ENCODE data around the gene SLC6A1. TPM values are rescaled to one million over a fixed set of nuclear protein-coding genes. Genes with fewer than 3 reads are reported as not detected.

SLC6A1 gene
- total RNA-seq (2014; rRNA removed; shearing (Covaris generic)): not detected in 2 replicates
- not detected in 2 replicates for polyA plus RNA-seq (2014; cell fraction: nucleus; rRNA removed)

DNA sequence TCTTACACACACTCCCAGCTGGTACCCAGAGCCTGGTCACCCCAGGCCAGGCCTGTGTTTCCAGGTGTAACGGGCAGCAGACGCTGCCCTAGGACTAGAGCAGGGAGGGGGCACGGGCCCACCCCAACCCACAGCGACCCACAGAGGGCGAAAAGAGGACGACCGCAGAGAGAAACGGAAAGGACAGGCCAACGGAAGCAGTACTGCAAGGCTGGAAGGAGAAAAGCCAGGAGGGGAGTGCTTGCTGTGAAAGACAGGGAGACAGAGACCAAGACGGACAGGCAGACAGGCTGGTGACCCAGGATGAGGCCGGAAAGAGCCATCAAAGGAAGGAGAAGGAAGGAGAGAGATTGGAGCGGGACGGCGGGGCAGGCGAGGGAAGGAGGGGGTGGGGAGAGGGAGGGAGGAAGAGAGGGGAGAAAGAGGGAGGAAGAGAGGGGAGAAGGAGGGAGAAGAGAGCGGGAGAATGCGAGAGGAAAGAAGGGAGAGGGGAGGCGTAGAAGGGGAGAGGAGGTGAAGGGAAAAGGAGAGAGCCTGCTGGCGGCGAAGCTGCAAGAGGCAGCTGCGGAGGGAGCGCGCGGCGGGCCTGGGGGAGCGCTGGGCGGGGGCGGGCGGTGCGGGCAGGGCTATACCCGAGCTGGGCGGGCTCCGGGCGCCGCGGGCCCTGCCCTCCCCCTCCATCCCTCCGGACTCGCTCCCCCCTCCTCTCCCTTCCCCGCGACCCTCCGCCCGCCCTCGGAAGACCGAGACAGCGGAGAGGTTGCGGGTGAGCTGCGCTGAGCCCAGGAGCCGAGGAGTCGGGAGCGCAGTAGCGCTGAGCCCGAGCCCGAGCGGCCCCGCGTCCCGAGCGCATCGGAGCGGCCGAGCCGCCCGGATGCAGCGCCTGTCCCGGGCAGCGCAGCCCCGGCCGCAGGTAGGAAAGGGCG is at the start of gene SLC6A1:
Gene SLC6A1, plus strand, starts transcription at position 732 of the 926 bp plus-strand sequence. CDS start 24,464 bp downstream, outside the sequence.
- no peak for DNase-seq (ENCODE audit: extremely low read depth, low read depth)

GRCh38 chr3:10944866-10945265 is 47.7 kb upstream of the SLC6A1 start:
- no peak for DNase-seq (ENCODE audit: extremely low read depth, low read depth)

DNA sequence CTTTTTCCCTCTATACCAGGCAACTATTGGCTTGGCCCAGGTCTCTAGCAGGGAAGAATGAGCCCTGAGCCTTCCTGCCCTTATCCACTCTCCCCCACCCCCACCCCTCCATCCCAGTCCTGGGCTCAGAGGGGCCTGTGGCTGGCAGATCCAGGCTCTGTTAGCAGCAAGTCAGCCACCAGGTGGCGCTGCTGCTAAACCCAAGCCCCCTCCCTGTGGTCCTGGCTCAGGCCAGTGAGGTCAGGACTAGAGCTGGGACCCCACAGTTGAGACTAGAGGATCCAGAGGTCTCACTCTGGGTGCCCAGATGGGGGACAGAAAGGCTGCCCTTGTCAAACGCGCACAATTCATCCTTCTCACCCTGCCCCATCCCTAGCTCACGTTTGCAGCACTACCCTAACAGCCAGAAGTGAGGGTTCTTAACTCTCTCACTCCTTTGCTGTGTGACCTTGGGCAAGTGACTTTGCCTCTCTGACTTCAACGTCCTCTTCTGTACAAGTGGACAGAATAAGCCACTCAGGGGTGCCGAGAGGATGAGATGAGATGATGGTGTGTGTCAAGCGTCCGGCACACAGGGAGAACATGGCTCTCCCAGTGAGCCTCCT is 46.8 kb upstream of the SLC6A1 start:
- peak; percentile 38 for DNase-seq (ENCODE audit: extremely low read depth, low read depth)

GRCh38 chr3:10946526-10946925 is 46.0 kb upstream of the SLC6A1 start:
- DNase-seq (ENCODE audit: extremely low read depth, low read depth): no peak

DNA sequence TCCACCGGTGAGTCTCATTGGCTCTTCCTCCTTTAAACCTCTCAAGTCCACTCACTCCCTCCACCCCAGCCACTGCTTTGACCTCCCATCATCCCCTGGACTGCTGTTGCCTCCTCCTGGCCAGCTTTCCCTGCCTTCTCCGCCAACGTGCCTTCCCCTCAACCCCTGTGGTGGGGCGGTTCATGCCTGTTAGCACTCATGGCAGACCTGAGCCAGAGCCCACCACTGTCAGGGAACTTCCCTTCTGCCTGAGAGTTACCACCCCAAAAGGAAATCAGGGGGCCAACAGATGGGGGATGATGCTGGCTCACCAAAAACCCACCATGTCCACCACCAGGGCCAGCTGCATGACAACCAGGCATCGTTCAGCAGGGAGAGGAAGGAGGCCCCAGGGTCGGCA is 44.2 kb upstream of the SLC6A1 start:
- no peak for DNase-seq (ENCODE audit: extremely low read depth, low read depth)

DNA sequence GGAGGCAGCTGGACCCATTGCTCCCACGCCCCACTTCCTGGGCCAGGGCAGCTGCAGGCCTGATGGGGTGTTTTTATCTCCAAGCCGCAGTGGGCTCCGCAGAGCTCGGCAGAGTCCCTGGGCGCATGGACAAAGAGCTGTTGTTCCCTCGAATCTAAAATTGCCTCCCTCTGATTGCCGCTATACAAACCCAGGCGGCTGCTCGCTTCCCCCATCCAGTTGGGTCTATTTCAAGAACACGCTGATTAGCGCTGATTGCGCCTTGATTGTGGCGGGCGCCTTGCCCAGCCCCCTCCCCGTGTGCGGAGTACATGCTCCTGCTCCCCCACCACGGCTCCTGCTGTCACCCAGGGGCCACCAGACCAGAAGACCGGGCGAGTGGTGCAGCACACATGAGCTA is 43.4 kb upstream of the SLC6A1 start:
- DNase-seq (ENCODE audit: extremely low read depth, low read depth): no peak

DNA sequence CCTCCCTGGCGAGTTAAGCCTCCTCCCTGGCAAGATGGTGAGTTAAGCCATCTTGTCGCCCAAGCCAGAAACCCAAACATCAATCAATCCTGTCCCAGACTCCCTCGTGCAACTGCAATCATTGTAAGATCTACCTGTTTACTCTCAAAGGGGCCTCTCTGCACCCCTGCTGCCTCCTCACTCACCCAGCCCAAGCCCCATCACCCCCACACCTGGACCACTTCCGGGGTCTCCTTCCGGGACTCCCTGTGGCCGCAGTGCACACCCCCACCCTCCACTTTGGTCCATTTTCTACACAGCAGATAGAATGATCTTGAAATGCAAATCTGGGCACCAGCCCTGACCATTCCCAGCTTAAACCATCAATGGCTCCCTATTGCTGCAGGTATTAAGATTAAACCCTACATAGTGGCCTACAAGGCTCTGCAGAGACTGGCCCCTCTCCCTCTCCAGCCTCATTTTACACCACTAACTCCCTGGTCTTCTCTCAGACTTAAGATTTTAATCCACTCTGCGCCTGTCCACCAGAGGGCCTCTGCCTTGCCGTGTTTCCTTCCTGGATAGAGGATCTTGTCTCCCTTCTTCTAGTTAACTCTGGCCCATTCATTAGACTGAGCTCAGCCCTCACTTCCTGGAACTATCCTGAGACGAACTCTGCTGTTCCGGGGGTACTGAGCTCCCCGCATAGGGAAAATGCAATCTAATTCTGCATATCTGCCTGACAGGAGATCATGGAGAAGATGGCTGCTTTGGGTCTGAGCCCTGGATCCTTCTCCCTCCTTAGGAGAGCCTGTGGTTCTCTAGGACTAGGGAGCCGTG is 41.9 kb upstream of the SLC6A1 start:
- DNase-seq (ENCODE audit: extremely low read depth, low read depth): peak; percentile 8

DNA sequence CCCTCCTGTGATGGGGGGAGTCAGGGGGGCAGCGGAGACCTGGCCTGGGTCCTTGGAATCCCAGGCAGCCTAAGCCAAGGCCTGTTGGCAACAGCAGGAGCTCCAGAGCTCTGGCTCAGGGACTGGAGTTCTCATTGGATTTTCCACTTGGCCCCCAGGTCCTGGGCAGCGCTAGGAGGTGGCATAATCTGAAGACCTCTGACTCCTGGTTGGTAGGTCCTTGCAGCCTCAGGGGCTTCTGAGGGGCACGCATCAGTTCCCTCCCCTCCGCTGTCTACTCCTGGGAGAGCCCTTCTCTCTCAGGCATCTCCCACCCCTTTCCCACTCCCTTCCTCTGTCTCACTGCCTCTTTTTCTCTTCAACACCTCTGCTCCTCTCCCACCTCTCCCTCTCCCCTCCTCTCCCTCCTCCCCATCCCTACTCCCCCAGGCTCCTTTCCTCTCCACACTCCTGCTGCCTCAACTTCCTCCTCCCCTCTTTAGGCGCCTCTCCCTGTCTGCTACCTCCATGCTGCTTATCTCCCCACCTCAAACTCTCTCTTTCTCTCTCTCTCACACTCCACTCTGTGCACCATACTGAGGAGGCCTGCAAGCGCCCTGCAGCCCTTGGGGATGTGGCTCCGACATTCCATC is 41.1 kb upstream of the SLC6A1 start:
- DNase-seq (ENCODE audit: extremely low read depth, low read depth): no peak

GRCh38 chr3:10952525-10952924 is 40.0 kb upstream of the SLC6A1 start:
- DNase-seq (ENCODE audit: extremely low read depth, low read depth): no peak

DNA sequence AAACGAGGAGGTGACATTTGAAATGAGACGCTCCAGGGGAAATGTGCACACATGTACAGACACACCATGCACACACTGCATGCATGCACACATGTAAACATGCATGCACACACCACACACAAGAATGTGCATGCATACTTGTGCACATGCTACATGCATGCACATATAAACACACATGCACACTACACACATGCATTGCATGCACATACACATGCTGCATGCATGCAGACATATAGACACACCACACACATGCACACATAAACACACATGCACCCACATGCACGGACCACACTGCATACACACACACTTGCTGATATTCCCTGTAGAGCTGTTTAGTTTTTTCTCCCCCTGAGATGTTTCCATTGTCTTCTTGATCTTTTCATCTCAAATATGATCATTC is 37.8 kb upstream of the SLC6A1 start:
- no peak for DNase-seq (ENCODE audit: extremely low read depth, low read depth)

DNA sequence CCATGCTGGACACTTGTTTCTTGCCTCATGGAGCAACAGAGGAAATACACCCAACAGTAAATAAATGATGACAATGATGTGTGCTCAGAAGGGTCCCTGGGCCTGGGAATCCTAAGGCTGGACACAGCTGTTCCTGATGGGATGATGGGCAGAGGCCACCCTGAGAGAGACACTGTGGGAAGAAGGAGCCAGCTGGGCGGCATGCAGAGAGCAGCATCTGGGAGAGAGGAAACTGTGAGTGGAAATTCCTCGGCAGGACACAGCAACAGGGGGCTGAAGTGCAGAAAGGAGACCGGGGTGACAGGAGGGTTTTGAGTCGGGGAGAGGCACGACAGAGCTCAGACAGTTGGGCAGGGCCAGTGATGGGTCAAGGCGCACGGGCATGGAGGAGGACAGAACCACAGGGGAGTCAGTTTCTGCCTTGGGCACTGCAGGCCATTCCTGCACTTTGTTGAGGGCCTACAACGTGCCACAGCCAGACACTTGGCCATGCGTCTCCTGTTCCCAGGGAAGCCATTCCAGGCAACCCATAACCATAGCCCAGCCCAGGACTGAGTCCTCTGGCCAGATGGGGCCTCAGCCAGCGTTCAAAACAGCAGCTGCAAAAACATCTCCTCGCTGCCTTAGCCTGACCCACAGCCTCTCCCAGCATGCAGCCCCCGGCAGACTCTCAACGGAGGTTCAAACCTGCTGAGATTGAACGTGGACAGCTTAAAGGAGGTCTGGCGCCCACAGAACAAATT is 36.7 kb upstream of the SLC6A1 start:
- DNase-seq (ENCODE audit: extremely low read depth, low read depth): no peak

DNA sequence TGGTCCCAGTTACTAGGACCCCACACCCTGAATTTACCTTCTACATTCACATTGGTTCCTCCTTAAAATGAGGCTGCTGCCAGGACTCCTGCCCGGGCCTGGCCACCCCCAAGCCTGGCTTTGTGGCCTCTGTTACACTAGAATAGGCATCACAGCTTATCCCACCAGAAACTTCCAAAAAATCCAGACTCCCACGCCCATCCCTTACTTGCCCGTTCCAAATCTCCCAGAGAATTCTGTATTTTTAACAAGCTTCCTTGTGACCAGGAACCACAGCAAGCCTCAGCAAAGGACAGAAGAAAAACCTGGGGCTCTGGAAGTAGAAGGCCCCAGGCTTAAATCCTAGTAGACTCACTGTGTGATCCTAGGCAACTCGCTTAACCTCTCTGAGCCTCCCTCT is 36.0 kb upstream of the SLC6A1 start:
- DNase-seq (ENCODE audit: extremely low read depth, low read depth): no peak

DNA sequence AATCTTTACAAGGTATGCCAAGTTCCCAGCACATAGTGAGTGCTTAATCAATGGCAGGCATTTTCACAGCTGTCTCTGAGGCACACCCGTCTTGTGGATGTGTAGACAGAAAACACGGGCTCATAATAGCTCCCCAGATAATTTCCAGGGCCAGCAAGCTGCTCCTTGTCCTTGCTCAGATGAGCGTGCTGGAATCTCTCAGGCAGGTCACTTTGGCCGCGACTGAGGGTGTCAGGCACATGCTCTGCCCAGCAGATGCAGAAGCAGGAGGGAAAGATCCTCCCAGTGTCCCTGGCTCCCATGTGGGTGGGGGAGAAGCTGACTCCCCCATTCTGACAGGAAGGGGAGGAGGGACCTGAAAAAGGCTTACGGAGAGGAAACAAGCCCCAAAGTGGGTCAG is 35.6 kb upstream of the SLC6A1 start:
- no peak for DNase-seq (ENCODE audit: extremely low read depth, low read depth)

DNA sequence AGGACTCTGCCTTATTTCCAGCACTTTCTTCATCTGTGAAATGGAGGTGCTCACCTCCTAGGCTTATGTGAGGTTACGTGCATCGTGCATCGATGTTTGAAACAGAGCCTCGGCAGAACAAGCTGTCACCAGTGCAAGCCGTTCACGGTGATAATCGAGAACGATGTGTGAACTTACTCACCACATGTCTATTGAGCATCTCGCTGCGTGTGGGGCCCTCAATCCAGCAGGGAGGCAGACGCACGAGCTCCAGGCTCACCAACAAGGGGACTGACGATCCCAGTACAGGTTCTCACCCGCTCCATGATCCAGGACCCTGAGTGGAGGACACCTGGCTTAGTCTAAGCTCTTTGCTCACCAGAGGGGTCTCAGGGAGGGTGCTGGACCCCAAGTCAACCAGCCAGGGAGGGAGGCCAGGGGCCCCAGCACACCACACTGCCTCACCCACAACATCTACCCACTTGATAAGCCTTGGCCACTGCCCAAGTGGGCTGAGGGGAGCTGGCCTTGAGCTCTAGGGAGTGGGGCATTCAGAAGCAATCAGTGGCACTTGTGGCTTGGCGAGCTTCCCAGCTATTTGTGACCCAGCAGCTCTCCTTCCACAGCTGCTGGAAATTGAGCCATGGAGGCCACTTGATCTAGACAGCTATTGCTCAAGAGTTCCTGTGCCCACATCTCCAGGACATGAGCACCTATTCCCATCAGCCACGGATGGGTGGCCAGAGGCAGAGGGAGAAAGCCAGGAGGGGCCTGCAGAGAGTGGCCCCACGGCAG is 34.4 kb upstream of the SLC6A1 start:
- no peak for DNase-seq (ENCODE audit: extremely low read depth, low read depth)

GRCh38 chr3:10960255-10960654 is 32.3 kb upstream of the SLC6A1 start:
- DNase-seq (ENCODE audit: extremely low read depth, low read depth): no peak

- no peak for DNase-seq (ENCODE audit: extremely low read depth, low read depth)
Measured at GRCh38 chr3:10961921-10962320, 30.6 kb upstream of the SLC6A1 start.

DNA sequence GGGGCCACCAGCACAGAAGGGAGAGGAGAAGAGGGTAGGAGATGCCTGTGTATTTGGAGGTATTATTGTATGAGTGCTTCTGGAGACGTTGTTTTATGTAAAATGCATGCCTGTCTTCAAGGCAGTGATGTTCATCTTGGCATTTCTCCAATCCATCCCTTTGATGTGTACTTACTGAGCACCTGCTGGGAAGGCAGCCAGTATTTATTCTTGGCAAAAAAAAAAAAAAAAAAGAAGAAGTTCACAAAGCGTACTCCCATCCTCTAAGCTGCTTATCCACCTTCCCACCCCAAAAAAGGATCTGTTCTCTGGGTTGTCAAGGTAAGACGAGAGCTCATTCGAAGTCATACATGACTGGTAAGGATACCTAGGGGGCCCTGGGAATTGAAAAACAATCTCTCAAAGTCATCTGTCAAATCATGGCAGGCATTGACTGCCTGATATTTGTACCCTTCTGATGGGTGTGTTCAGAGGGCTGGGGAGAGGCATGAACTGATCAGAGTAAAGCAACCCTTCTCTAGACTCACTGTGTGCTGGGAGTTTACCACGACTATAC is 30.0 kb upstream of the SLC6A1 start:
- DNase-seq (ENCODE audit: extremely low read depth, low read depth): no peak

DNA sequence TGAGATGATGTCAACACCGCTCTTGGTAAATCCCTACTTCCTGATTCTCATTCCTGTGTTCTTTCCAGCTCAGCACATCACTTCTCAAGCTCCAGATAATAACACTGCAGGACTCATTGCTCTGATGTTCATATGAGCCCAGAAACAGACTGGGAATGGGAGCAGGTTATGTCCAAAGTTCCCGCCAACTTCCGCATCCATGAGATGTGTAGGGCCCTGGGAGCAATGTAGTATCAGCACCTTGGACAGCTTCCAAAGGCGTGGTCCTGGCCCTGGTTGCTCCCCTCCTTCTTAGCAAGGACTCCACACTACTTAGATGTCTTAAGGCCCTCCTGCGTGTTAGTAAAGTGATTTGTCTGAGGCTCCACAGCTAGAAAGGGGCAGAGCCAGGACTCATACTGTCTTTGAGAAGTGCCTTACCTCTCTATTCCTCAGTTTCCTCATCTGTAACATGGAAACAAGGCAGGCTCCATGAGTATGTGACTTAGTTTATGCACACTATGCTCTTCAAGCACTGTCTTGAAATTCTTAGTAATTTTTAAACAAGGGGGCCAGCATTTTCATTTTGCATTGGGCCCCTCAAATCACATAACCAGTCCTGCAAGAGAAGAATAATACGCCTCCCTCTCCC is 27.9 kb upstream of the SLC6A1 start:
- DNase-seq (ENCODE audit: extremely low read depth, low read depth): peak; percentile 11

All from NCI-H460 (cell line).